HEK293 (cell line): Measurements from ENCODE around the gene DDIT3.
A peak's percentile ranks its signal among the peaks of the same experiment; 100 is the strongest.

ENCODE experiments used
- CTCF ChIA-PET: fragments of 350-600 bp; formaldehyde crosslinking; extraction: SDS; loops from one replicate; lab custom pipeline; 2021; ENCODE audit warnings: antibody characterized with exemption; lab: Yijun Ruan, JAX
- POLR2A ChIA-PET: fragments of 300-600 bp; formaldehyde crosslinking; extraction: SDS; loops from one replicate; lab custom pipeline; 2020; ENCODE audit warnings: antibody characterized with exemption, inconsistent platforms; lab: Yijun Ruan, JAX
- H3K27ac ChIP-seq: fragments of 200-500 bp; sonication (Bioruptor generic); 2 replicates; pipeline ENCODE4 v1.5.1; 2014; ENCODE audit warnings: low read depth, low read length, control low read depth, inconsistent platforms; ENCODE audit errors: extremely low read depth
- H3K36me3 ChIP-seq, 2 experiments: fragments of 200-500 bp in 1 of 2; sonication (Bioruptor generic) in 1 of 2; 1 replicate in 1 of 2; 2 replicates in 1 of 2; pipeline ENCODE4 v1.5.1; 2014 to 2017; ENCODE audit warnings: inconsistent platforms in 2 of 2, low read length in 2 of 2; ENCODE audit not compliant: control insufficient read depth in 2 of 2, insufficient read depth in 1 of 2
- H3K4me1 ChIP-seq: fragments of 200-500 bp; sonication (Bioruptor generic); 2 replicates; pipeline ENCODE4 v1.5.1; 2014; ENCODE audit warnings: mild to moderate bottlenecking, low read length, inconsistent platforms; ENCODE audit not compliant: control insufficient read depth, insufficient read depth
- H3K4me3 ChIP-seq: 2 replicates; pipeline ENCODE4 v1.5.1; 2011; ENCODE audit warnings: low read depth, mild to moderate bottlenecking, control low read depth, low read length, moderate library complexity
- H3K9me3 ChIP-seq: fragments of 200-500 bp; sonication (Bioruptor generic); 2 replicates; pipeline ENCODE4 v1.5.1; 2014; ENCODE audit warnings: low read depth, low read length, inconsistent platforms; ENCODE audit not compliant: control insufficient read depth, insufficient read depth
- GLIS1 ChIP-seq: fragments of 450-650 bp; formaldehyde crosslinking; IDR thresholded peaks from 2 replicates; pipeline ENCODE4 v1.5.1; 2016; ENCODE audit warnings: missing biosample characterization, missing genetic modification characterization
- KLF16 ChIP-seq: fragments of 450-650 bp; formaldehyde crosslinking; IDR thresholded peaks from 2 replicates; pipeline ENCODE4 v1.5.1; 2017; ENCODE audit warnings: missing biosample characterization, missing genetic modification characterization
- MYNN ChIP-seq: fragments of 450-650 bp; formaldehyde crosslinking; IDR thresholded peaks from 2 replicates; pipeline ENCODE4 v1.5.1; 2016; ENCODE audit warnings: missing biosample characterization, missing genetic modification characterization, borderline replicate concordance
- MZF1 ChIP-seq: fragments of 450-650 bp; formaldehyde crosslinking; IDR thresholded peaks from 2 replicates; pipeline ENCODE4 v1.5.1; 2017; ENCODE audit warnings: missing biosample characterization, missing genetic modification characterization, borderline replicate concordance
- SCRT1 ChIP-seq: fragments of 450-650 bp; formaldehyde crosslinking; IDR thresholded peaks from 2 replicates; pipeline ENCODE4 v1.5.1; 2016; ENCODE audit warnings: missing biosample characterization, missing genetic modification characterization, borderline replicate concordance
- ZFP3 ChIP-seq: fragments of 450-650 bp; formaldehyde crosslinking; IDR thresholded peaks from 2 replicates; pipeline ENCODE4 v1.5.1; 2016; ENCODE audit warnings: low read depth, missing biosample characterization, missing genetic modification characterization
- ZFP41 ChIP-seq: fragments of 450-650 bp; formaldehyde crosslinking; IDR thresholded peaks from 2 replicates; pipeline ENCODE4 v1.5.1; 2016; ENCODE audit warnings: missing biosample characterization, missing genetic modification characterization, borderline replicate concordance
- ZNF133 ChIP-seq: fragments of 450-650 bp; formaldehyde crosslinking; IDR thresholded peaks from 2 replicates; pipeline ENCODE4 v1.5.1; 2016; ENCODE audit warnings: missing biosample characterization, missing genetic modification characterization
- ZNF148 ChIP-seq: fragments of 450-650 bp; formaldehyde crosslinking; IDR thresholded peaks from 2 replicates; pipeline ENCODE4 v1.5.0; 2017; ENCODE audit warnings: missing biosample characterization, missing genetic modification characterization, borderline replicate concordance
- ZNF23 ChIP-seq: fragments of 450-650 bp; formaldehyde crosslinking; IDR thresholded peaks from 2 replicates; pipeline ENCODE4 v1.5.1; 2016; ENCODE audit warnings: missing biosample characterization, missing genetic modification characterization, borderline replicate concordance
- ZNF24 ChIP-seq: fragments of 450-650 bp; formaldehyde crosslinking; IDR thresholded peaks from 2 replicates; pipeline ENCODE4 v1.5.1; 2016; ENCODE audit warnings: missing biosample characterization, missing genetic modification characterization
- ZNF266 ChIP-seq: fragments of 450-650 bp; formaldehyde crosslinking; IDR thresholded peaks from 2 replicates; pipeline ENCODE4 v1.5.1; 2016; ENCODE audit warnings: missing biosample characterization, missing genetic modification characterization, low read depth
- ZNF274 ChIP-seq, 2 experiments: fragments of 200-500 bp in 1 of 2; fragments of 450-650 bp in 1 of 2; sonication (Bioruptor generic) in 1 of 2; formaldehyde crosslinking in 1 of 2; IDR thresholded peaks; 2 replicates each; pipeline versions ENCODE4 v1.5.1 to v1.6.1; 2014 to 2016; ENCODE audit warnings: borderline replicate concordance in 1 of 2, inconsistent platforms in 1 of 2, low read length in 1 of 2, missing biosample characterization in 1 of 2, missing genetic modification characterization in 1 of 2
- ZNF37A ChIP-seq: fragments of 450-650 bp; IDR thresholded peaks from 2 replicates; pipeline ENCODE4 v1.5.1; 2018; ENCODE audit warnings: missing biosample characterization, missing genetic modification characterization
- ZNF416 ChIP-seq: fragments of 450-650 bp; formaldehyde crosslinking; IDR thresholded peaks from 2 replicates; pipeline ENCODE4 v1.5.1; 2016; ENCODE audit warnings: missing biosample characterization, missing genetic modification characterization
- ZNF600 ChIP-seq: fragments of 450-650 bp; formaldehyde crosslinking; IDR thresholded peaks from 2 replicates; pipeline ENCODE4 v1.5.1; 2016; ENCODE audit warnings: missing biosample characterization, missing genetic modification characterization
- ZNF645 ChIP-seq: fragments of 450-650 bp; formaldehyde crosslinking; IDR thresholded peaks from 2 replicates; pipeline ENCODE4; 2016; ENCODE audit warnings: missing biosample characterization, missing genetic modification characterization
- ZNF830 ChIP-seq: fragments of 450-650 bp; IDR thresholded peaks from 2 replicates; pipeline ENCODE4 v1.5.0; 2018; ENCODE audit warnings: missing biosample characterization, missing genetic modification characterization, low read depth, mild to moderate bottlenecking, moderate library complexity
- ZNF837 ChIP-seq: fragments of 450-650 bp; formaldehyde crosslinking; IDR thresholded peaks from 2 replicates; pipeline ENCODE4 v1.5.1; 2016; ENCODE audit warnings: missing biosample characterization, missing genetic modification characterization
- ZSCAN30 ChIP-seq: fragments of 450-650 bp; IDR thresholded peaks from 2 replicates; pipeline ENCODE4 v1.5.1; 2018; ENCODE audit warnings: missing biosample characterization, mild to moderate bottlenecking, missing genetic modification characterization, moderate library complexity
- ZSCAN4 ChIP-seq: fragments of 450-650 bp; formaldehyde crosslinking; IDR thresholded peaks from 2 replicates; pipeline ENCODE4 v1.5.1; 2017; ENCODE audit warnings: missing biosample characterization, missing genetic modification characterization
- TF ChIP-seq, protein P1 (sequence below): fragments of 450-650 bp; formaldehyde crosslinking; IDR thresholded peaks from 2 replicates; pipeline ENCODE4 v1.5.1; 2016; ENCODE audit warnings: missing biosample characterization, missing genetic modification characterization, borderline replicate concordance
- TF ChIP-seq, protein P2 (sequence below): fragments of 450-650 bp; formaldehyde crosslinking; IDR thresholded peaks from 2 replicates; pipeline ENCODE4 v1.5.1; 2016; ENCODE audit warnings: missing biosample characterization, missing genetic modification characterization

The DDIT3 gene

GRCh38 chr12:57522887-57523705 lies 2.8 kb upstream of the DDIT3 start (continued):
- peak; percentile 12; the same call in 1 of the 2 replicates for TF ChIP-seq ZSCAN30

DNA sequence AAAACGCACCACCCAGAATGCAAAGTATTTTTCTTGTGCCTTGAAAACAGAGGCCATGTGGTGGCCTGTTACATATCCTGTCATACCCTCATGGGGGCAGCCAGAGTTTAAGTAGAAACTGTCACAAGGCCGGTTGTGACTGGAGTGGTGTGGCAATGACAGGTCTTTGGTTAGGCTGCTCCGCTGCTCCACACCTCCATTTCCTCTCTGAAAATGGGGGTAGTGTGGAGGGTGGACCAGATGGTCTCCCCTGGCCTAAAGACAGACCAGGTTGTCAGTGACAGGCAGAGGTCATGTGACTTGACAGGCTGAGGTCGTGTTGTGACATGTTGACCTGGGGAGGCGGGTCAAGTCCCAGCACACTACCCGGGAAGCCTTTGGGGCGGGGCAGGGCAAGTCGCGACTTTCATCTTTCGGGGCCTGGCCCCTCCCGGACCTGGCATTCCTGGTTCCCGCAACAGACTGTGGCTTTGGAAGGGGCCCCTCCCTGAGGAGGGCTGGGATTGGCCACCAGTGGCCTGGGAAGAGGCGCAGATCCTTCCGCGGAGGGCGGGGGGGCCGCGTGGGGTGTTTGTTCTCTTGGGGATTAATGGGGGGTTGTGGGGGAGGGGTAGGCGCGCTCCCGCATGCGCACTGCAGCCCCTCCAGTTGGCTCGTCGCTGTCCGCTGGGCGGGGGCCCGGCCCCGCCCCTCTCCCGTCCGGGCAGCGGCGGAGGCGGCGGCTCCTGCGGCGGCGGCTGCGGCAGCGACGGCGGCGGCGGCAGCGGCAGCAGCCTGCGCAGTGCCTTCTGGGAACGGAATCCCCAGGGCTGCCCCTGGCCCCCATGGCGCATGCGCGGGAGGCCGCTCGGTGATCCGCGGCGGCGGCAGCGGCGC lies 1.9 kb upstream of the DDIT3 start, which contains the start of gene MBD6:
Gene MBD6 (plus strand): TSS at position 814 of the 876 bp plus-strand sequence. CDS start 1,480 bp downstream, outside the sequence.
- Histone ChIP-seq H3K4me3 (peak within 1 kb of the TSS; percentile 59), H3K27ac (peak within 1 kb of the TSS; percentile 94), H3K36me3 (peaks cover 0 to 54% of the 10 kb centered on the region in 2 experiments; a peak in 2 of 3 replicates), H3K9me3 (no peaks in the 10 kb centered on the region), H3K4me1 (peaks cover 13% of the 10 kb centered on the region)
- ChIA-PET POLR2A (interaction anchor here (1.0 to 2.6 kb wide), 2 partner anchors 15 to 24 kb away, joined by 3 to 16 read pairs; partner anchors contain the start of gene DCTN2), CTCF (interaction anchor here (0.6 kb wide), 1 partner anchor 60 kb away, joined by 3 read pairs; no protein-coding TSS in a partner anchor)
- TF ChIP-seq ZNF274 (IDR thresholded peaks at IDR 0.05; ENCODE audit: low read length), result no peak
- no peak for TF ChIP-seq ZNF274 (tag by site-specific recombination; IDR thresholded peaks at IDR 0.05; ENCODE audit: borderline replicate concordance)
- TF ChIP-seq ZNF148, result no peak
- no peak for TF ChIP-seq ZNF416 (tag by site-specific recombination)
- TF ChIP-seq ZNF266 (tag by site-specific recombination), result no peak
- peak; percentile 91 for TF ChIP-seq ZNF600 (tag by site-specific recombination)
- TF ChIP-seq ZNF837 (tag by site-specific recombination), result no peak
- TF ChIP-seq ZNF645, result no peak
- TF ChIP-seq GLIS1, result peak; percentile 94
- TF ChIP-seq, protein P1, sequence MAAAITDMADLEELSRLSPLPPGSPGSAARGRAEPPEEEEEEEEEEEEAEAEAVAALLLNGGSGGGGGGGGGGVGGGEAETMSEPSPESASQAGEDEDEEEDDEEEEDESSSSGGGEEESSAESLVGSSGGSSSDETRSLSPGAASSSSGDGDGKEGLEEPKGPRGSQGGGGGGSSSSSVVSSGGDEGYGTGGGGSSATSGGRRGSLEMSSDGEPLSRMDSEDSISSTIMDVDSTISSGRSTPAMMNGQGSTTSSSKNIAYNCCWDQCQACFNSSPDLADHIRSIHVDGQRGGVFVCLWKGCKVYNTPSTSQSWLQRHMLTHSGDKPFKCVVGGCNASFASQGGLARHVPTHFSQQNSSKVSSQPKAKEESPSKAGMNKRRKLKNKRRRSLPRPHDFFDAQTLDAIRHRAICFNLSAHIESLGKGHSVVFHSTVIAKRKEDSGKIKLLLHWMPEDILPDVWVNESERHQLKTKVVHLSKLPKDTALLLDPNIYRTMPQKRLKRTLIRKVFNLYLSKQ (tag by site-specific recombination), result no peak
- TF ChIP-seq ZNF23 (tag by site-specific recombination), result no peak
- TF ChIP-seq ZNF37A, result no peak
- TF ChIP-seq ZNF133 (tag by site-specific recombination), result no peak
- TF ChIP-seq SCRT1 (tag by site-specific recombination), result peak; percentile 28; the same call in 1 of the 2 replicates
- no peak for TF ChIP-seq ZNF830 (tag by site-specific recombination)
- TF ChIP-seq ZFP41 (tag by site-specific recombination), result no peak
- peak; percentile 83 for TF ChIP-seq ZNF24
- TF ChIP-seq, protein P2, sequence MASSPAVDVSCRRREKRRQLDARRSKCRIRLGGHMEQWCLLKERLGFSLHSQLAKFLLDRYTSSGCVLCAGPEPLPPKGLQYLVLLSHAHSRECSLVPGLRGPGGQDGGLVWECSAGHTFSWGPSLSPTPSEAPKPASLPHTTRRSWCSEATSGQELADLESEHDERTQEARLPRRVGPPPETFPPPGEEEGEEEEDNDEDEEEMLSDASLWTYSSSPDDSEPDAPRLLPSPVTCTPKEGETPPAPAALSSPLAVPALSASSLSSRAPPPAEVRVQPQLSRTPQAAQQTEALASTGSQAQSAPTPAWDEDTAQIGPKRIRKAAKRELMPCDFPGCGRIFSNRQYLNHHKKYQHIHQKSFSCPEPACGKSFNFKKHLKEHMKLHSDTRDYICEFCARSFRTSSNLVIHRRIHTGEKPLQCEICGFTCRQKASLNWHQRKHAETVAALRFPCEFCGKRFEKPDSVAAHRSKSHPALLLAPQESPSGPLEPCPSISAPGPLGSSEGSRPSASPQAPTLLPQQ (tag by site-specific recombination), result peak; percentile 57; the same call in 1 of the 2 replicates
- 0 out of 2 replicates have a peak, but pooled peaks have one; percentile 20 for TF ChIP-seq ZSCAN4 (tag by site-specific recombination)
- TF ChIP-seq KLF16, result peak; percentile 73
- peak; percentile 27; the same call in 1 of the 2 replicates for TF ChIP-seq MZF1 (tag by site-specific recombination)
- no peak for TF ChIP-seq ZFP3 (tag by site-specific recombination)
- TF ChIP-seq MYNN (tag by site-specific recombination), result peak; percentile 29; the same call in 1 of the 2 replicates
